ENCODE results near the gene IRAG1. TPM values are rescaled to one million over a fixed set of nuclear protein-coding genes. Genes with fewer than 3 reads are reported as not detected.
A peak's percentile ranks its signal among the peaks of the same experiment; 100 is the strongest.

IRAG1 gene
- total RNA-seq, 1 donor from 2014 or later: 5.2 TPM

DNA sequence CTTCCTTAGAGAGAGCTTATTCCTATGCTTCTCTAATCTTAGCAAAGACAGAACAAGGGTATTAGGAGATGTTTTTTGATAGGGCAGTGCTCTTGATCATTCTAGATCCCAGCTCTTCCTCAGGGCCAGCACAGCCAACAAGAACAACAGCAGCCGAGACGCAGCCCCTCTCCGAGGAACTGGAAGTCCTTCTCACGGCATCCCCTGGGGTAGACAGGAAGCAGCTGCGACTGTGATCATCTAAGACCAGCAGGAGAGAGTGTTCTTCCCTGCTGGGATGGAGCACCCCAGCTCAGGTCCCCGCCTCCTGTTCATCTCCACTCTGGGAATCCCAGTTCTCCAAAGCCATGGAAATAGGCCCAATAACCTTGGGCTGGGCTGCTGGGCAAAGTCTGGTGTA lies 29.6 kb downstream of the IRAG1 start:
- Mint-ChIP-seq H3K4me3 (no peak overlapping the region), H3K27ac (no peak overlapping the region), H3K4me1 (peaks cover 17% of the 10 kb centered on the region), H3K27me3 (ENCODE audit: insufficient read depth, low read depth) (peaks cover 5% of the 10 kb centered on the region), H3K36me3 (no peaks in the 10 kb centered on the region), H3K9me3 (no peaks in the 10 kb centered on the region)
- no peaks in the 10 kb centered on the region for H3K79me2 ChIP-seq (ENCODE audit: low read depth)
- no peak overlapping the region for H3K9ac ChIP-seq
- no peaks in the 10 kb centered on the region for H4K20me1 ChIP-seq (ENCODE audit: low read depth)
- H3K27me3 ChIP-seq: no peaks in the 10 kb centered on the region
- no peaks in the 10 kb centered on the region for H3K4me1 ChIP-seq
- H3K4me3 ChIP-seq: no peak overlapping the region
- no peak for DNase-seq (ENCODE audit: low spot score)
- H3F3A ChIP-seq (ENCODE audit: low read depth): no peaks in the 10 kb centered on the region
- H3K9me3 ChIP-seq (ENCODE audit: low read depth): no peaks in the 10 kb centered on the region
- no peak overlapping the region for H3K4me2 ChIP-seq
- no peak overlapping the region for H2AFZ ChIP-seq (replicated peaks)
- H3K27ac ChIP-seq: no peak overlapping the region
- H3K36me3 ChIP-seq: no peaks in the 10 kb centered on the region
- no peak for TF ChIP-seq EZH2phosphoT487 (IDR thresholded peaks at IDR 0.05)

DNA sequence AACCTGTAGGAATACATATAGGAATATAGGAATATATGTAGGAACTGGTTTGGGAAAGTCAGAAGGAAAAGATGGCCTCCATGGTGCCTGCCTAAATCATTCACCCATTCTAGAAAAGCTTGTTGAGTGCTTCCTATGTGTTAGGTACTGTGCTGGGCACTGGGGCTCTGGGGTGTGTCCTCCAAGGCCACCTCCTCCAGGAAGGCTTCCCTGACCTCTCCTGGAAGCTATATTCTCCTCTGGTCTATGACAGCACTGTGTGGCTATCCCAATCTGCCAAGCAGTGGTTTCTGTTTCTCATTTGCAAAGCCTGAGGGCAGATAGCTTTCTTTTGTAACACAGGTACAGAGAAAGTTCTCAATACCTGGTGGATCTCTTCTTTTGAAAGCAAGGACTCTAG lies 30.2 kb downstream of the IRAG1 start:
- H3K4me1 Mint-ChIP-seq: peaks cover 21% of the 10 kb centered on the region
- H3K27me3 Mint-ChIP-seq (ENCODE audit: insufficient read depth, low read depth): peaks cover 5% of the 10 kb centered on the region
- no peaks in the 10 kb centered on the region for H3K36me3 Mint-ChIP-seq
- Histone ChIP-seq H3K36me3 (no peaks in the 10 kb centered on the region), H3K4me3 (no peak overlapping the region), H3K4me1 (no peaks in the 10 kb centered on the region), H3K79me2 (ENCODE audit: low read depth) (no peaks in the 10 kb centered on the region), H3K4me2 (no peak overlapping the region), H3K27me3 (no peaks in the 10 kb centered on the region), H3K27ac (no peak overlapping the region), H4K20me1 (ENCODE audit: low read depth) (no peaks in the 10 kb centered on the region), H3K9me3 (ENCODE audit: low read depth) (no peaks in the 10 kb centered on the region), H3F3A (ENCODE audit: low read depth) (no peaks in the 10 kb centered on the region), H3K9ac (no peak overlapping the region), H2AFZ (replicated peaks) (no peak overlapping the region)
- no peak for DNase-seq (ENCODE audit: low spot score)
- H3K4me3 Mint-ChIP-seq: no peak overlapping the region
- no peaks in the 10 kb centered on the region for H3K9me3 Mint-ChIP-seq
- TF ChIP-seq EZH2phosphoT487 (IDR thresholded peaks at IDR 0.05) (no peak), EZH2 (IDR thresholded peaks at IDR 0.05) (no peak)
- TF ChIP-seq, protein P1, sequence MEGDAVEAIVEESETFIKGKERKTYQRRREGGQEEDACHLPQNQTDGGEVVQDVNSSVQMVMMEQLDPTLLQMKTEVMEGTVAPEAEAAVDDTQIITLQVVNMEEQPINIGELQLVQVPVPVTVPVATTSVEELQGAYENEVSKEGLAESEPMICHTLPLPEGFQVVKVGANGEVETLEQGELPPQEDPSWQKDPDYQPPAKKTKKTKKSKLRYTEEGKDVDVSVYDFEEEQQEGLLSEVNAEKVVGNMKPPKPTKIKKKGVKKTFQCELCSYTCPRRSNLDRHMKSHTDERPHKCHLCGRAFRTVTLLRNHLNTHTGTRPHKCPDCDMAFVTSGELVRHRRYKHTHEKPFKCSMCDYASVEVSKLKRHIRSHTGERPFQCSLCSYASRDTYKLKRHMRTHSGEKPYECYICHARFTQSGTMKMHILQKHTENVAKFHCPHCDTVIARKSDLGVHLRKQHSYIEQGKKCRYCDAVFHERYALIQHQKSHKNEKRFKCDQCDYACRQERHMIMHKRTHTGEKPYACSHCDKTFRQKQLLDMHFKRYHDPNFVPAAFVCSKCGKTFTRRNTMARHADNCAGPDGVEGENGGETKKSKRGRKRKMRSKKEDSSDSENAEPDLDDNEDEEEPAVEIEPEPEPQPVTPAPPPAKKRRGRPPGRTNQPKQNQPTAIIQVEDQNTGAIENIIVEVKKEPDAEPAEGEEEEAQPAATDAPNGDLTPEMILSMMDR (IDR thresholded peaks at IDR 0.05): no peak
- H3K27ac Mint-ChIP-seq: no peak overlapping the region

DNA sequence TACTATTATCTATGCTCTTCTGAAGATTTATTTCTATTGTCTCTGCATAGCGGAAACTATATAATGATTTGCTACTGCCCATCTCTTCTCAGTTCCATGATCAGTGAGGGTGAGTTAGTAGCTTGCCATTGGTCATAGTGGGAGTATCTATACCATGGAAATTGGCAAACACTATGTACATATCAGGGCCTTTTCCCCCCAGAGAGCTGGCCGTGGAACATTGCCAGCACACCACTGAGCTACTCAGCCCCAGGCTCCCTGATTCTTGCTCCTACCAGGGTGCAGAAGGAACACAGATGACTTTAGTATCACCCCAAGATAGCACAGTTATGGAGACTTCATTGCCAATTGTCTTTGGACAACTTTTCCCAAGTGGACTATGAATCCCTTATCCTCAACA lies 33.2 kb downstream of the IRAG1 start:
- Histone ChIP-seq H3K4me1 (peaks cover 5% of the 10 kb centered on the region), H2AFZ (replicated peaks) (no peak overlapping the region), H3K9me3 (ENCODE audit: low read depth) (no peaks in the 10 kb centered on the region), H3K4me2 (no peak overlapping the region), H4K20me1 (ENCODE audit: low read depth) (no peaks in the 10 kb centered on the region), H3F3A (ENCODE audit: low read depth) (no peaks in the 10 kb centered on the region), H3K79me2 (ENCODE audit: low read depth) (no peaks in the 10 kb centered on the region), H3K4me3 (no peak overlapping the region), H3K36me3 (no peaks in the 10 kb centered on the region), H3K27me3 (no peaks in the 10 kb centered on the region), H3K9ac (no peak overlapping the region), H3K27ac (no peak overlapping the region)
- H3K27ac Mint-ChIP-seq: no peak overlapping the region
- H3K4me1 Mint-ChIP-seq: peaks cover 30% of the 10 kb centered on the region
- no peaks in the 10 kb centered on the region for H3K9me3 Mint-ChIP-seq
- no peak overlapping the region for H3K4me3 Mint-ChIP-seq
- no peak for DNase-seq (ENCODE audit: low spot score)
- TF ChIP-seq, protein P1 (IDR thresholded peaks at IDR 0.05): no peak
- TF ChIP-seq EZH2 (IDR thresholded peaks at IDR 0.05) (no peak), EZH2phosphoT487 (IDR thresholded peaks at IDR 0.05) (no peak)
- H3K36me3 Mint-ChIP-seq: no peaks in the 10 kb centered on the region
- H3K27me3 Mint-ChIP-seq (ENCODE audit: insufficient read depth, low read depth): peaks cover 11% of the 10 kb centered on the region

DNA sequence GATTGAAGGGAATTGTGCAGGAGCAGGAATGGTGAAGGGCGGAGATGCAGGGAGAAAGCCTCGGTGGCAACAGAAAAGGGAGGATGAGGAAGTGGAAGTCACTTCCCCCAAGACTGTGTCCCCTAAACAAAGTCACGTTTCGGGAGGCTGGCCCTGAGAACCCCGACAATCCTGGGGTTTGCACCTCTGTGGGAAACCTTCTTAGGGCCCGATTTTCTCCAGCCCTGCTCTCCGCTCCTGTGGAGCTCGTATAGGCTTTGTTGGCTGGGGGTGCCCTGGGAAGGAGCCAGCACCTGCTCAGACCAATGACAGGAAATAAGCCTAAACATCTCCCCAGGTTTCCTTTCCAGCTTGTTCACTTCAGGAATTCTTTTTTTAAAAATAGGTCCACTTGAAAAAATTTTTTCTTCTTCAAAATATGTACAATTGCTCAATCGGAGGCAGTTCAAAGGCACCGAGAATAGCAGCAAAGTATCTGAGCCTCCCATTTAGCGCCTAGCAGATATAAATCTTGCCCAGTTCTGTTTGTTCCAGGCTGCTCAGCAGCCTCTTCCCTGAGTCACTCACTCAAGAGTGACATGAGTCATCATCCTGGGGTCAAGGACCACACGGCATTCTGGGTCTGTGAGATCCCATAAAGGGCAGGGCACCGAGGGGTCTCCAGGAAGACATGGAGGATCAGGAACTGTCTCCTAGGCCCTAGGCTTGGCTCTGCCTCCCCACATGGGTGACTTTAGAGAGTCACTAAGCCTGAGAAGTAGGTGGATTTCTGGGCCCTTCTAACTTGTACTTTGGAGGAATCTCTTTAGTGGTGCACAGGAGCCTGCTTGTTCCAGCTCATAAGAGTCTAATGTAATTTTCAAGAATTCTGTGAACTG lies 34.0 kb downstream of the IRAG1 start:
- Histone ChIP-seq H3K79me2 (ENCODE audit: low read depth) (no peaks in the 10 kb centered on the region), H3K9ac (no peak overlapping the region), H3K36me3 (no peaks in the 10 kb centered on the region), H3K4me3 (no peak overlapping the region), H3K27ac (no peak overlapping the region), H3K9me3 (ENCODE audit: low read depth) (no peaks in the 10 kb centered on the region), H3F3A (ENCODE audit: low read depth) (no peaks in the 10 kb centered on the region), H3K4me1 (peaks cover 5% of the 10 kb centered on the region), H3K27me3 (no peaks in the 10 kb centered on the region), H4K20me1 (ENCODE audit: low read depth) (no peaks in the 10 kb centered on the region), H2AFZ (replicated peaks) (no peak overlapping the region), H3K4me2 (no peak overlapping the region)
- no peaks in the 10 kb centered on the region for H3K9me3 Mint-ChIP-seq
- no peaks in the 10 kb centered on the region for H3K36me3 Mint-ChIP-seq
- no peak overlapping the region for H3K4me3 Mint-ChIP-seq
- peak overlapping the region; percentile 71 for H3K27ac Mint-ChIP-seq
- no peak for TF ChIP-seq EZH2phosphoT487 (IDR thresholded peaks at IDR 0.05)
- TF ChIP-seq EZH2 (IDR thresholded peaks at IDR 0.05): no peak
- H3K27me3 Mint-ChIP-seq (ENCODE audit: insufficient read depth, low read depth): peaks cover 13% of the 10 kb centered on the region
- no peak for DNase-seq (ENCODE audit: low spot score)
- H3K4me1 Mint-ChIP-seq: peaks cover 30% of the 10 kb centered on the region
